SW 1271 (cell line): Measurements from ENCODE around the gene CDC42BPG.

ENCODE experiments used
- DNase-seq, 2 experiments: peaks; one replicate each; lab custom pipeline; 2025; lab: John Stamatoyannopoulos, UW

CDC42BPG gene

DNA sequence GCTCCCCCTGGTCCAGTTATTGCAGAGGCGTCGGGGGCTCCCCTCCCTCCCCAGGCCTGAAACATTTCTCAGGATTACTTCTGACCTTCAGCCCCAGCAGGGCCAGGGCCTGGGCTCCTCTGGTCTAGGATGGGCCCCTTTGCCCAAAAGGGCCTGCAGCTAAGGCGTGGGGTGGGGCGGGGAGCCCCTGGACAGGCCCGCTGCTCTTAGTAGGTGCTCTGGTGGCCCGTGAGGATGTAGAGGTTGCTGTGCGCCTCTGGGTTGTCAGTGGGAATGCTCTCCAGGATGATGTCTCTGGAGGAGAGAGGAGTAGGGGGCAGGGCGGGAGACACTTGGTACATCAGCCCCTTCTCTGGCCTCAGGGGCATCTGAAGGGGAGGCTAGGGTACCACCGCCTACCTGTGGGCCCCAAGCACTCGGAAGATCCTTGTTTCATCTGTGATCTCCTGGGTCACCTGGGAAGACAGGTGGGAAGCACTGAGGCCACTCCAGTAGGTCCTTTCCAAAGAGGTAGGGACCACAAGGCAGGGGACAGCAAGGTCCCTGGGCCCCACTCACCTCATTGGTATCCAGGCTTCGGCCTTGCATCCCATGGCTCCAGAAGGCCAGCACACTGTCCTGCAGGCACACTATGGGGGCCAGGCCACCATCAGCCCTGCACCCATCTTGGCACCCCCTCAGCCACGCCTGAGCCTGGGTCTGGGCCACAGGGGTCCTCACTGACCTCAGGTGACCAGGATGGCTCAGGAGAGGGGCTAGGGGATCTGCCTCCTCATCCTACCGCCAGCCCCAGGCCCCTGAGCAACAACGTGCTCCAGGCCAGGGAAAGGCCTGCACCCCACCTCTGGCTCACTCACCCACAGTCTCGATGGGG, 54.9 kb downstream of the CDC42BPG start:
- DNase-seq, result no peak

DNA sequence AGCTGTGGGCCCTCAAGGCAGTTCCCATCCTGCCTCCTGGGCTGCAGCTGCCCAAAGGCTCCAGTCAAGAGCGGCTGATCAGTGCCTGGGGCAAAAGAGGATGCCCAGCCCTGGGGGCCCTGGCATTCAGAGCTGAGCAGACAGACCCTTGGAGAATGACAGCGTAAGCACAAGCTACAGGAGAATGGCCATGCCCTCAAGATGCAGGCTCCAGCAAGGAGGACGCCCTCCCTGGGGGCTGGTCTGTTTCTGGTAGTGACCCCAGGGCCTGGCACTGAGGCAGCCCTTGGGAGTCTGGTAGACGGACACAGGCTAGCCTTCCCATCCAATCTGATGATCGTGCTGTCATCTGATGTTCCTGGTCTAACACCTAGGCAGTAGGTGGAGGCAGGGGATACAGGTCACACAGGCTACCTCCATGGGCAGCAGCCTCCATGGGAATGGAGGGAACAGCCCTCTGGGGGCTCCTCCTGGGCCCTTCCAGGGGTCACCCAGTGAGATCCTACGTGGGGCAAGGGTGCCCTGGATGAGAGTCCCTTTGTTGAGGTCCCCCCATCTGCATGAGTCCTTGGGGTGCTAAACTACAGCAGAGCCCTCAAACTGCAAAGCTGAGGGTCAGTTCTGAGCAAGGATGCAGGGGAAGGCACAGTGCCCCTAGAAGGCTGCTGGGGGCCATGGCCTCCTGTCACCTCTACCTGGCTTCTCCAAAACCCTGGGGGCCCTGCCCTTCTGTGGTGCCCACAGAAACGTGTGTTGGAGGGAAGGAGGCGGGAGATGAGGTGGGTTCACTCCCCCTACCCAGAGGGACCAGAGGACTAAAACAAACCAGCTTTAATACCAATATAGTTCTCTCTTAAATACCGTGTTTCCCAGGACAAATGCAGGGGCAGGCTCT, 55.9 kb downstream of the CDC42BPG start:
- no peak for DNase-seq

DNA sequence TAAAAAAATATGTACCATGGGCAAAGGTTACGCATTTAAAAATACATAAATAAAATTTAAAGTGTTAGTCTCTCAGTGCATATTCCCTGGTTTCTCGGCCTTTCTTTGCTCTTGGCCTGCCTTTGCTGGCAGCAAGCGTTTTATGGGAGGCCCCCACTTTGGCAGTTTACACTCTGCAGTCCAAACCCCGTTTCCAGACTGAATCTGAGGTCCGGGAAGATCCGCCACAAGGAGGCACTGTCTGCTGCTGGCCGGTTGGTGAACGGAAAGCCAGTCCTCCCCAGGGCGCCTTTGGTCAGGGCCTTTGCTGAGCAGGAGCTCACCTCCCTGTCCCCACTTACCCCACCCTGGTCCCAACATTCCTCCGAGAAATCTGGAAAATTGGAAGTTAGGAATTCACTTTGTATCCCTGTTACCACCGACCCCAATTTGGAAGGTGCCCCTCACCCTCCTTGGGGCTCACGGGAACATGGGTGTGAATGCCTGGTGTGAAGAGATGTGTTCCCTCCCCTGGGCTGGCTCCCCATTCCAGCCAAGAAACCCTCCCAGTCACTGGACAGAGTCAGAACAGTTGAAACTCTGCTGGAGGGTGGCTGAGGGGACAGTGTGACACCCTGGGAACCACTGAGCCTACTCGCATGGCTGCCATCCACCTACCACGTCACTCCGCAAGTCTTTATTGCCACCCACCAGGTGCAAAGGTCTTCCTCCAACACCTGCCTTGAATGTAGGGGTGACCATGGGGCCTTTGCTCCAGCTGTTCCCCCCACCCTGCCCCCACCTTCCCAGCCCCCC, 56.7 kb downstream of the CDC42BPG start:
- peak in 1 of 2 experiments; percentile 17 for DNase-seq

DNA sequence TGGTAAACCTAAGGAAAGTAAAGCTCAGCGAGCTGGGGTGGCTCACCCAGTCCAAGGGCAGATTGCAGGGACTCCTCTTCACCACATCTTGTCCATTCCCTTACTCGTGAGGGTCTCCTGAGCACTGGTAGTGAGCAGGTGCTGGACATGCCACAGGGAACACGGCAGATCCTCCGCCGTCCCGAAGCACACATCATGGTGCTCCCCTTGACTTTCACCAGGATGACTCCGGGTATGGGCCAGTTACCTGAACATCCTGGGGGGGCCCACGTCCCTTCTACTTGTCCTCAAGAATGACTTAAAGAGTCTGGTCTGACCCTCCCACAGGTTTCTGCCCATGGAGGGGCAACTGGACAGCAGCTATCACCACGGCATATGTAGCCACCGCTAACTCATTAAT, 58.1 kb downstream of the CDC42BPG start:
- DNase-seq, result no peak

DNA sequence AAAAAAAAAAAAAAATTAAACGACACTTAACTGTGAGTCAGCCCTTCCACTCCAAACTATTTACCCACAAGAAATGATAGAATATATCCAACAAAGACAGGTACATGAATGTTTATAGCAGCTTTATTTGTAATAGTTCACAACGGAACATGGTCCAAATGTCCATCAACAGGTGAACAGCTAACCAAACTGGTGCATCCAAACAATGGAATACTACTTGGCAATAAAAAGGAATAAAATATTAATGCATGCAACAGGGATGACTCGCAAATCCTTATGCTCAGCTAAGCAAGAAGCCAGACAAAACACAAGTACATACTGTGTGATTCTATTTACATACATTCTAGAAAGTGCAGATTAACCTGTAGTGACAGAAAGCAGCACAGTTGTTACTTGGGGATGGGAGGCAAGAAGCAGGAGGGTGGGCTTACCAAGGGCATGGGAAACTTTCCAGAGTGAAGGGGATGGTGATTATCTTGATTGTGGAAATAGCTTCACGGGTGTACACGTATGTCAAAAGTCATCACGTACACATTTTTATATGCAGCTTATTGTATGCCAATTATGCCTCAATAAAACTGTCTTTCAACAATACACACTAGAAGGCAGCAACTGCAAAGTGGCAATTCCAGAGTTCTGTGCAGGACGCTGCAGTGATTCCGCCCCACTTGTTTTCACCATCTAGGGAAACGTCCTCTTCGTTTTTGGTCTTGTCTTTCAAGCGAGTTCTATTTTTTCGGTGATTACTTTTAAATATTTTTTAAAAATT, 59.5 kb downstream of the CDC42BPG start:
- DNase-seq, result no peak

GRCh38 chr11:64778473-64779298, 65.8 kb downstream of the CDC42BPG start, which contains the start of gene SF1:
Gene SF1, minus strand, starts transcription at chr11:64778542. Its CDS starts 150 bp downstream, at chr11:64778392.
- DNase-seq, result peak; percentile 99 to 100

GRCh38 chr11:64778223-64778472, 66.3 kb downstream of the CDC42BPG start:
- DNase-seq, result no peak

DNA sequence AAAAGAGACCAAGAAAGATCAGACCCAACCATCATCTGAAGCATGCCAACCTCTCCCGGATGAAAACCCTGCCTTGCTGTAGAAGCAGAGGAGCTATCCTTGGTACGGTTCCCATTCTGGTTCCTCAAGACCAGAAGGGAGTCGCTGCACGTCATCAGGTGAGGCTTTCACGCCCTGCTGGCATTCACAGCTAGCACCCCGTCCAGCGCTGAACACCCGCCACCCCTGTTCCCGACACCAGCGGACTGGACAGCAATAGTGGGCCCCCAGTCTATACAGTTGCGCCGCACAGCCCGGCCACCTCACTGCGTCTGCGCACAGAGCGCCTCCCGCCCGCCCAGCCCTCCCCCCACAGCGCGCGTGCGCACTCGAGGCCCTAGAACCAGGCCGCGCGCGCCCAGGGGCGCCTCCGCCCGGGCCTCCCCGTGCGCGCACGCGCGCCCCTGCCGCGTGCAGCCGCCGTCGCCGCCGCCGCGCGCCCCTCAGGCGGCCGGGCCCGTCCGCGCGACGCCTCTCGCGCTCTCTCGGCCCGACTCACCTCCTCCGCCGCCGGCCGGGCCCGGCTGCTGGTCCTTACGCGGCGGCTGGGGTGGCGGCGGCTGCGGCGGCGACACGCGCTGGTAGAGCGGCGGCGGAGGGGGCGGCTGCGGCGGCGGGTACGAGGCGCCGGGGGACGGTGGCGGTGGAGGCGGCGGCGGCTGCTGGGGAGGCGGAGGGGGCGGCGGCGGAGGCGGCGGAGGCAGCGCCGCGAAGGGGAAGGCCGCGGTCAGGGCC, 66.8 kb downstream of the CDC42BPG start:
- DNase-seq, result peak; percentile 38 to 72

DNA sequence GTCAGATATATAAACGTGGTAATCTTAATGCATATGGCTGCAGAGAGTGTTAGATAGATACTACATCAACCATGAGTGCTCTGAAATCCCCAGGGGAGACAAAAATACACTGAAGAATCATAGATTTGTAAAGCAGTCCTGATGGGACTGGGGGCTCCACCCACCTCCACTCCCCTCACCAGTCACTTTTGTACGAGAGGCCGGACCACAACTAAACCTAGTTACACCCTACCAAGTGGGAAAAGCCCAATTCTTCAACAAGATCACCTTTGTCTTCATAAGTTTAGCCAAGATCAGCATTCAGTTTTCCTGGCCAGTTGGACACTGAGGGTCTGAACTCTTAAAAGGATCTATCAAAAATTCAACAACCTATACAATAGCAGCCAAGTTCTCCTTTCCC, 67.6 kb downstream of the CDC42BPG start:
- no peak for DNase-seq

GRCh38 chr11:64776425-64776824, 68.0 kb downstream of the CDC42BPG start:
- no peak for DNase-seq

DNA sequence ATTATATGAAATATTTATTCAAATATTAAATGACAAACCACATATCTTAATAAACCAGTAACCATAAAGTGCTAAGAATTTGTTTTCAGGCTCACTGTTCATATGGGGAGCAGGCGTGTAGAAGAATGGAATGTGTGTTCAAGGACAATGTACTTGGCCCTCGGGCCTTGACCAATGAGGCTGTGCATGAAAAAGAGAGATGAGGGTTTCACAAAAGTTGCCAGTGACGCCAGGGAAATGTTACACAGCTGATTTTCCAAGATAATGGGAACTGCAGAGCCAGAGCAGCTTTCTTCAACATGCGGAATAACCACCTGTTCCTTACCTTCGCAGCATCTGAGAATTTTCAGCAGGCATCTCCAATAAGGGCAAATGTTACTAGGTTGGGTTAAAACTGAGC, 70.3 kb downstream of the CDC42BPG start:
- no peak for DNase-seq
